ENCODE measurements around the gene ATG13. TPM values are rescaled to one million over a fixed set of nuclear protein-coding genes. Genes with fewer than 3 reads are reported as not detected.

ATG13 gene
- total and polyA plus RNA-seq, 9 donors: 37.2 to 119 (median 54.5) TPM

DNA sequence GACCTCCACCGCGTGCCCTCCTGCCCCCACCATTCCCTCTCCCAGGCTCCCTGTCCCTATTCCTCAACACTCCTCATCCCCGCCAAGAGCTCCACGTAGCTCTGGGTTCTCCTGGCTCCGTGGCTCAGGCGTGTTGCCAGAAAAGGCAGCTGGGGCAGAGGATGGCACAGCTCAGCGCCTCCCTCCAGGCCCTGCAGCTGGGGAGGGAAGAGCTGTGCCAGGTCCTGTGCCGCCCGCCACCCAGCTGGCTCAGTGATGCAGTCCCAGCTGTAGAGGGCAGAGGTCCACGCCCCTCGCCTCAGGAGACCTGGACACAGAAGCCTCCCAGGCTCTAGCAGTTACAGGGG lies 78.8 kb downstream of the ATG13 start:
- Histone ChIP-seq H3K27me3 (no peaks in the 10 kb centered on the region), H3K4me3 (no peak overlapping the region), H3K36me3 (no peaks in the 10 kb centered on the region), H3K9me3 (no peaks in the 10 kb centered on the region), H3K4me1 (ENCODE audit: insufficient read depth) (peaks cover 22% of the 10 kb centered on the region), H3K27ac (no peak overlapping the region)
- TF ChIP-seq, protein P1, sequence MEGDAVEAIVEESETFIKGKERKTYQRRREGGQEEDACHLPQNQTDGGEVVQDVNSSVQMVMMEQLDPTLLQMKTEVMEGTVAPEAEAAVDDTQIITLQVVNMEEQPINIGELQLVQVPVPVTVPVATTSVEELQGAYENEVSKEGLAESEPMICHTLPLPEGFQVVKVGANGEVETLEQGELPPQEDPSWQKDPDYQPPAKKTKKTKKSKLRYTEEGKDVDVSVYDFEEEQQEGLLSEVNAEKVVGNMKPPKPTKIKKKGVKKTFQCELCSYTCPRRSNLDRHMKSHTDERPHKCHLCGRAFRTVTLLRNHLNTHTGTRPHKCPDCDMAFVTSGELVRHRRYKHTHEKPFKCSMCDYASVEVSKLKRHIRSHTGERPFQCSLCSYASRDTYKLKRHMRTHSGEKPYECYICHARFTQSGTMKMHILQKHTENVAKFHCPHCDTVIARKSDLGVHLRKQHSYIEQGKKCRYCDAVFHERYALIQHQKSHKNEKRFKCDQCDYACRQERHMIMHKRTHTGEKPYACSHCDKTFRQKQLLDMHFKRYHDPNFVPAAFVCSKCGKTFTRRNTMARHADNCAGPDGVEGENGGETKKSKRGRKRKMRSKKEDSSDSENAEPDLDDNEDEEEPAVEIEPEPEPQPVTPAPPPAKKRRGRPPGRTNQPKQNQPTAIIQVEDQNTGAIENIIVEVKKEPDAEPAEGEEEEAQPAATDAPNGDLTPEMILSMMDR (IDR thresholded peaks at IDR 0.05): no peak
- intact Hi-C loops (cut with DNase I): no loop called here
- DNase-seq: peak in 1 of 5 donors; percentile 36
- WGBS, 3 donors: 60 to 79% (median 64%) methylated on average over 11 of the region's 11 CpGs

GRCh38 chr11:46697303-46697702 lies 80.0 kb downstream of the ATG13 start:
- Histone ChIP-seq H3K27ac (no peak overlapping the region), H3K4me3 (no peak overlapping the region), H3K4me1 (ENCODE audit: insufficient read depth) (peaks cover 22% of the 10 kb centered on the region), H3K36me3 (no peaks in the 10 kb centered on the region), H3K9me3 (no peaks in the 10 kb centered on the region), H3K27me3 (no peaks in the 10 kb centered on the region)
- 36 to 44% (median 38%) methylated on average over 3 of the region's 3 CpGs for WGBS, 3 donors
- TF ChIP-seq POLR2A (IDR thresholded peaks at IDR 0.05) (no peak), EP300 (IDR thresholded peaks at IDR 0.05) (no peak)
- TF ChIP-seq, protein P1 (IDR thresholded peaks at IDR 0.05): no peak
- DNase-seq: no peak
- intact Hi-C loops (cut with DNase I): no loop called here

- no peaks in the 10 kb centered on the region for H3K27me3 ChIP-seq
- H3K27ac ChIP-seq: no peak overlapping the region
- no peak for TF ChIP-seq POLR2A (IDR thresholded peaks at IDR 0.05)
- TF ChIP-seq, protein P1 (IDR thresholded peaks at IDR 0.05): no peak
- TF ChIP-seq EP300 (IDR thresholded peaks at IDR 0.05): no peak
- DNase-seq: no peak
- 5 to 10% (median 7%) methylated on average over 2 of the region's 2 CpGs for WGBS, 3 donors
- H3K36me3 ChIP-seq: no peaks in the 10 kb centered on the region
- H3K4me1 ChIP-seq (ENCODE audit: insufficient read depth): peaks cover 22% of the 10 kb centered on the region
- H3K4me3 ChIP-seq: no peak overlapping the region
- intact Hi-C loops (cut with DNase I): no loop called here
- no peaks in the 10 kb centered on the region for H3K9me3 ChIP-seq
These were observed 80.4 kb downstream of the ATG13 start for GRCh38 chr11:46697723-46698122.

DNA sequence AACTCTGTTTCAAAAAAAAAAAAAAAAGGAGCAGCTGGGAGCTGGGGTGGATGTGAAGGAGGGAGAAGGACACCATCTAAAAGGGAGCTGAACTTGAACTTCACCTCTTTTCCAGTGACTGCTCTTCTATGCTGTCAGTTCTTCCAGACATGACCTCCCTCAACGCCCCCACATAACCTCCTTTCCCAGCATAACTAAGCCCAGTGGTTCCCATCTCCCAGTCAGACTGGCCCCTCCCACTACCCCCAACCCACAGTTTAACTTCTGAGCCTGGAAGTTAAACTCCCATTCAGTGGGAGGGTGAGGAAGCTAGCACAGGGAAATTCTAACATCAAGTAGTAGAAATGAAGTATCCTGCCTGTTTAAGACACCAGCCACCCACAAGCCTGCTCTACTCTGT lies 81.2 kb downstream of the ATG13 start:
- 22 to 26% (median 25%) methylated on average over 1 of the region's 1 CpG for WGBS, 3 donors
- intact Hi-C loops (cut with DNase I): no loop called here

More for the DNA sequence above, 81.2 kb downstream of the ATG13 start:
- no peak overlapping the region for H3K27ac ChIP-seq
- DNase-seq: no peak
- no peaks in the 10 kb centered on the region for H3K36me3 ChIP-seq
- H3K4me1 ChIP-seq (ENCODE audit: insufficient read depth): peaks cover 22% of the 10 kb centered on the region
- H3K9me3 ChIP-seq: no peaks in the 10 kb centered on the region
- no peaks in the 10 kb centered on the region for H3K27me3 ChIP-seq
- TF ChIP-seq POLR2A (IDR thresholded peaks at IDR 0.05): no peak
- TF ChIP-seq, protein P1 (IDR thresholded peaks at IDR 0.05): no peak
- no peak for TF ChIP-seq EP300 (IDR thresholded peaks at IDR 0.05)
- H3K4me3 ChIP-seq: no peak overlapping the region

All from ovary (tissue), 9 donors.